A673 (cell line): Measurements from ENCODE around the gene POLR2M. TPM values are rescaled to one million over a fixed set of nuclear protein-coding genes. Genes with fewer than 3 reads are reported as not detected.

Experiments
- BruUV-seq: library from RNA; stranded (reverse); fragments of 400-500 nt; replicated peaks from 2 replicates; lab custom pipeline; 2021; lab: Mats Ljungman, UMichigan
- CTCF ChIA-PET: fragments of 300-600 bp; sonication (Branson Sonifier 250); formaldehyde crosslinking; loops from one replicate; lab custom pipeline; 2022; ENCODE audit warnings: antibody characterized with exemption; lab: Charles Lee
- POLR2A ChIA-PET: fragments of 300-600 bp; sonication (Branson Sonifier 250); formaldehyde crosslinking; loops from one replicate; lab custom pipeline; 2022; ENCODE audit warnings: antibody characterized with exemption; ENCODE audit not compliant: low non-redundant PET; lab: Charles Lee
- DNase-seq: peaks from one replicate; pipeline ENCODE4 v3.0.0-alpha.2; 2015; ENCODE audit warnings: low spot score
- H3K27ac ChIP-seq: fragments of 200-600 bp; sonication (generic); 2 replicates; pipeline ENCODE4 v1.5.1; 2016; ENCODE audit warnings: mixed run types, low read depth, mild to moderate bottlenecking, mixed read lengths, antibody characterized with exemption, low read length; ENCODE audit not compliant: poor library complexity, severe bottlenecking
- H3K27me3 ChIP-seq: fragments of 200-600 bp; sonication (generic); replicated peaks from 2 replicates; pipeline ENCODE4 v1.6.1; 2017; ENCODE audit warnings: mixed run types, low read depth, mild to moderate bottlenecking, mixed read lengths, antibody characterized with exemption, low read length; ENCODE audit not compliant: insufficient read depth, poor library complexity
- H3K36me3 ChIP-seq: fragments of 200-600 bp; sonication (generic); 2 replicates; pipeline ENCODE4 v1.6.1; 2016; ENCODE audit warnings: mixed run types, mild to moderate bottlenecking, mixed read lengths, antibody characterized with exemption, low read length; ENCODE audit not compliant: insufficient read depth, poor library complexity, severe bottlenecking
- H3K4me1 ChIP-seq: fragments of 200-600 bp; sonication (generic); 2 replicates; pipeline ENCODE4 v1.6.1; 2017; ENCODE audit warnings: mixed run types, mild to moderate bottlenecking, mixed read lengths, antibody characterized with exemption, low read length; ENCODE audit not compliant: insufficient read depth, poor library complexity, severe bottlenecking
- H3K4me3 ChIP-seq: fragments of 200-600 bp; sonication (generic); 2 replicates; pipeline ENCODE4 v1.5.1; 2016; ENCODE audit warnings: low read depth, mixed run types, mild to moderate bottlenecking, mixed read lengths, low read length; ENCODE audit not compliant: poor library complexity, severe bottlenecking
- H3K9me3 ChIP-seq: fragments of 200-600 bp; sonication (generic); 2 replicates; pipeline ENCODE4 v1.6.1; 2016; ENCODE audit warnings: mixed run types, low read depth, mild to moderate bottlenecking, mixed read lengths, antibody characterized with exemption, low read length; ENCODE audit not compliant: poor library complexity, severe bottlenecking
- CTCF ChIP-seq: fragments of 300-800, 200-600 bp; sonication (generic); conservative IDR thresholded peaks from 2 replicates; pipeline ENCODE4 v1.5.1; 2017; ENCODE audit warnings: low read depth, mild to moderate bottlenecking, antibody characterized with exemption, low read length, moderate library complexity, mixed read lengths
- EZH2 ChIP-seq: fragments of 200-600 bp; sonication (generic); IDR thresholded peaks from 2 replicates; pipeline ENCODE4 v1.6.1; 2017; ENCODE audit warnings: borderline replicate concordance, low read depth, mild to moderate bottlenecking, mixed read lengths, antibody characterized with exemption, low read length; ENCODE audit not compliant: poor library complexity, severe bottlenecking
- intact Hi-C: fragments of 100-400 bp; cut with micrococcal nuclease; formaldehyde crosslinking; loops from one replicate; pipeline ENCODE4 v1.10.0; 2022; ENCODE audit not compliant: unreplicated experiment
- total RNA-seq: library from RNA; stranded (reverse); gene quantifications from 2 replicates; pipeline ENCODE4 v1.2.3, GENCODE V29; 2021

POLR2M gene
- total RNA-seq, 1 experiment from 2014 or later = 115 TPM

DNA sequence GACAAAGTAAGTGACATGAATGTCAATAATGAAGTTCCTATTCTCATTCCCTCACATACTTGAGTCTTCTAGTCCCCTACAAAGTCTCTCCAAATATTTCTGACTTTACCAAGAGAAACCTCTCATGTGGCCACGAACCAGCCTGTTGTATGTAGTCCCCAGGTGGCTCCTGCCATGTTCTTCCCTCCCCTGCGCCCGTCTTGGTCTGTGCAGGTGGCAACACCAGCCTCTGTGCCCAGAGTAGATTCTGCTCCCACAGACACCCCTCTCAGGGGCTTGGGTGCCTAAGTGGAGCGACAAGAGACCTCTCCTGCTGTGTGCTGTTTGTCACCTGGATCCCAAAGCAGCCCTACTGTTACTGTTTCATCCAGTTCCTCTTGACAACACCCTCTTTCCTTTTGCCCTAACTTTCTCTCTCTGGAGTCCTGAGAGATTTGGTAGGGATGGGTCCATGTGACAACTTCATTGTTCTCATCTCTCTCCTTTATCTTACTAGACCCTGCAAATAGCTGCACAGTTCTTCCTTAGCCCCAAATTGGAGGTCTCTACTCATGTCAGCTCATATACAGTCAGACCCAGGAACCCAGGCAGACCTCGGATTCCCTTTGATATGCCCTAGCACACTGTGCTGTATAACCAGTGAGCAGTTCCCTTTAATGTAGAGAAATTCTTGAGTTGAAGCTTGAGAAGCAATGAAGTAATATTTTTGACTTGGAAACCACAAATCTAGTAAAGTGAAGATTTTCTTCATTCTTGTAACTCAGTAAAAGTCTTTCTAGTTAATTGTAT lies 56.9 kb downstream of the POLR2M start:
- Histone ChIP-seq H3K4me3 (no peak overlapping the region), H3K27me3 (no peaks in the 10 kb centered on the region), H3K4me1 (no peaks in the 10 kb centered on the region), H3K27ac (no peak overlapping the region), H3K9me3 (no peaks in the 10 kb centered on the region), H3K36me3 (no peaks in the 10 kb centered on the region)
- no TSS peak for BruUV-seq
- DNase-seq = no peak
- ChIA-PET CTCF (interaction anchor here (0.7 kb wide), 1 partner anchor 1519 kb away, joined by 3 read pairs; no protein-coding TSS in a partner anchor), POLR2A (no interaction called here)
- intact Hi-C loops = no loop called here
- no peak for TF ChIP-seq EZH2
- TF ChIP-seq CTCF = no peak

Other genes with a start within 250 kb of the POLR2M start
- gene MYZAP, start 114.8 kb upstream of the POLR2M start, total RNA-seq = not detected in 2 replicates